ENCODE results near the gene PEX1. TPM values are rescaled to one million over a fixed set of nuclear protein-coding genes. Genes with fewer than 3 reads are reported as not detected.

PEX1 gene
- total and polyA plus RNA-seq, 9 of the 15 experiments (the other 6 are each of a cell fraction or from before 2014, with no cell fraction given) = 9.4 to 32.2 (median 19.9) TPM

GRCh38 chr7:92528958-92529264 lies 591 bp upstream of the PEX1 start (continued):
- TF ChIP-seq ZNF764 (CRISPR knock-in tag; IDR thresholded peaks at IDR 0.05; ENCODE audit: low read depth) (peak; percentile 19; the same call in 1 of the 2 replicates), ZFP1 (CRISPR knock-in tag; IDR thresholded peaks at IDR 0.05) (no peak), E2F3 (CRISPR knock-in tag; IDR thresholded peaks at IDR 0.05) (no peak), MAZ (CRISPR knock-in tag; conservative IDR thresholded peaks at IDR 0.05 in 1 of 2, IDR thresholded peaks at IDR 0.05 in 1 of 2) (no peak), ZNF830 (CRISPR knock-in tag; IDR thresholded peaks at IDR 0.05) (0 out of 2 replicates have a peak, but pooled peaks have one; percentile 31), XRCC5 (IDR thresholded peaks at IDR 0.05; ENCODE audit: low read depth, low read length) (no peak), ZNF134 (CRISPR knock-in tag; conservative IDR thresholded peaks at IDR 0.05) (no peak), CTCFL (IDR thresholded peaks at IDR 0.05; ENCODE audit: borderline replicate concordance, insufficient read depth, low read depth, low read length, poor library complexity, severe bottlenecking) (no peak), NBN (IDR thresholded peaks at IDR 0.05; ENCODE audit: low read depth) (0 out of 2 replicates have a peak, but pooled peaks have one; percentile 13), HMG20A (CRISPR knock-in tag; conservative IDR thresholded peaks at IDR 0.05) (no peak), THRAP3 (IDR thresholded peaks at IDR 0.05; ENCODE audit: borderline replicate concordance) (no peak), L3MBTL2 (IDR thresholded peaks at IDR 0.05) (no peak), ZFP36 (IDR thresholded peaks at IDR 0.05; ENCODE audit: low read depth, low read length, partially characterized antibody) (no peak), MIER1 (IDR thresholded peaks at IDR 0.05; ENCODE audit: low read depth) (no peak), KLF1 (tag; IDR thresholded peaks at IDR 0.05) (no peak), MCM7 (IDR thresholded peaks at IDR 0.05) (no peak), TAF9B (IDR thresholded peaks at IDR 0.05; ENCODE audit: partially characterized antibody) (no peak), POU5F1 (IDR thresholded peaks at IDR 0.05; ENCODE audit: borderline replicate concordance, low read depth, low read length, partially characterized antibody) (no peak), E2F1 (CRISPR knock-in tag; IDR thresholded peaks at IDR 0.05) (no peak), JUNB (CRISPR knock-in tag; conservative IDR thresholded peaks at IDR 0.05) (no peak), ZNF239 (CRISPR knock-in tag; IDR thresholded peaks at IDR 0.05) (no peak), ZNF512 (tag; IDR thresholded peaks at IDR 0.05) (no peak)
- TF ChIP-seq, protein P1, sequence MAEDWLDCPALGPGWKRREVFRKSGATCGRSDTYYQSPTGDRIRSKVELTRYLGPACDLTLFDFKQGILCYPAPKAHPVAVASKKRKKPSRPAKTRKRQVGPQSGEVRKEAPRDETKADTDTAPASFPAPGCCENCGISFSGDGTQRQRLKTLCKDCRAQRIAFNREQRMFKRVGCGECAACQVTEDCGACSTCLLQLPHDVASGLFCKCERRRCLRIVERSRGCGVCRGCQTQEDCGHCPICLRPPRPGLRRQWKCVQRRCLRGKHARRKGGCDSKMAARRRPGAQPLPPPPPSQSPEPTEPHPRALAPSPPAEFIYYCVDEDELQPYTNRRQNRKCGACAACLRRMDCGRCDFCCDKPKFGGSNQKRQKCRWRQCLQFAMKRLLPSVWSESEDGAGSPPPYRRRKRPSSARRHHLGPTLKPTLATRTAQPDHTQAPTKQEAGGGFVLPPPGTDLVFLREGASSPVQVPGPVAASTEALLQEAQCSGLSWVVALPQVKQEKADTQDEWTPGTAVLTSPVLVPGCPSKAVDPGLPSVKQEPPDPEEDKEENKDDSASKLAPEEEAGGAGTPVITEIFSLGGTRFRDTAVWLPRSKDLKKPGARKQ (CRISPR knock-in tag; IDR thresholded peaks at IDR 0.05) = no peak

Measured in K562 (cell line).